HK-2 (cell line): ENCODE measurements around the gene ANXA11.
A peak's percentile ranks its signal among the peaks of the same experiment; 100 is the strongest.
"Not testable (repeated sequence)": the region's sequence is repeated elsewhere in the genome, so short reads cannot be mapped to it uniquely, and the experiment has no call there.

Source experiments
- DNase-seq: peaks from one replicate; pipeline ENCODE4 v3.0.0-alpha.2; 2018; ENCODE audit not compliant: unreplicated experiment

The ANXA11 gene

GRCh38 chr10:80205477-80206276, at the start of gene ANXA11:
Gene ANXA11 (minus strand): TSS chr10:80205537. CDS start chr10:80172861, 32,676 bp downstream.
- peak; percentile 85 for DNase-seq

- DNase-seq: not testable (repeated sequence)
Observed at GRCh38 chr10:80254726-80255125, 49.4 kb upstream of the ANXA11 start.

- not testable (repeated sequence) for DNase-seq
Observed at GRCh38 chr10:80253963-80254271, 48.6 kb upstream of the ANXA11 start.

GRCh38 chr10:80253266-80253962, 48.1 kb upstream of the ANXA11 start:
- no peak for DNase-seq

GRCh38 chr10:80252296-80252887, 47.1 kb upstream of the ANXA11 start:
- DNase-seq: no peak

- DNase-seq: not testable (repeated sequence)
Observed at GRCh38 chr10:80251703-80252280, 46.5 kb upstream of the ANXA11 start.

- DNase-seq: not testable (repeated sequence)
Observed at GRCh38 chr10:80250399-80250798, 45.1 kb upstream of the ANXA11 start.

GRCh38 chr10:80249906-80250305, 44.6 kb upstream of the ANXA11 start:
- not testable (repeated sequence) for DNase-seq

- DNase-seq: not testable (repeated sequence)
Observed at GRCh38 chr10:80247611-80248010, 42.3 kb upstream of the ANXA11 start.

GRCh38 chr10:80244371-80244770, 39.0 kb upstream of the ANXA11 start:
- DNase-seq: not testable (repeated sequence)

GRCh38 chr10:80242341-80242740, 37.0 kb upstream of the ANXA11 start:
- not testable (repeated sequence) for DNase-seq

GRCh38 chr10:80236457-80236856, 31.1 kb upstream of the ANXA11 start:
- DNase-seq: not testable (repeated sequence)

- DNase-seq: not testable (repeated sequence)
Observed at GRCh38 chr10:80234331-80235235, 29.2 kb upstream of the ANXA11 start.

- not testable (repeated sequence) for DNase-seq
Observed at GRCh38 chr10:80233871-80234270, 28.5 kb upstream of the ANXA11 start.

GRCh38 chr10:80226723-80227122, 21.4 kb upstream of the ANXA11 start:
- DNase-seq: not testable (repeated sequence)

- not testable (repeated sequence) for DNase-seq
Observed at GRCh38 chr10:80223031-80223419, 17.7 kb upstream of the ANXA11 start.

GRCh38 chr10:80218878-80219277, 13.5 kb upstream of the ANXA11 start:
- DNase-seq: not testable (repeated sequence)

- not testable (repeated sequence) for DNase-seq
Observed at GRCh38 chr10:80214368-80214982, 9.1 kb upstream of the ANXA11 start.

- not testable (repeated sequence) for DNase-seq
Observed at GRCh38 chr10:80212535-80213115, 7.3 kb upstream of the ANXA11 start.

- no peak for DNase-seq
Observed at GRCh38 chr10:80211786-80212185, 6.4 kb upstream of the ANXA11 start.
